HG02759 (cell line): ENCODE data around the gene EMILIN1.
A peak's percentile ranks its signal among the peaks of the same experiment; 100 is the strongest.

Experiments used
- ATAC-seq: cut with Tn5 transposase; IDR thresholded peaks from one replicate; pipeline ENCODE4 v1.9.1; 2021; ENCODE audit warnings: mild to moderate bottlenecking, moderate library complexity; ENCODE audit not compliant: unreplicated experiment

EMILIN1 gene

GRCh38 chr2:27078267-27079194, at the start of gene EMILIN1:
TSS of gene EMILIN1 (plus strand) at chr2:27078615. CDS start at chr2:27079066, 451 bp downstream.
- ATAC-seq = no peak

- no peak for ATAC-seq
Measured at GRCh38 chr2:27029051-27029450, 49.4 kb upstream of the EMILIN1 start.

GRCh38 chr2:27032495-27033252, 45.7 kb upstream of the EMILIN1 start, which contains the start of gene TMEM214:
TSS of gene TMEM214 (plus strand) at chr2:27032965. CDS start at chr2:27033016, 51 bp downstream.
- ATAC-seq = peak; percentile 94

GRCh38 chr2:27033253-27033852, 45.1 kb upstream of the EMILIN1 start:
- no peak for ATAC-seq

GRCh38 chr2:27038012-27038411, 40.4 kb upstream of the EMILIN1 start:
- ATAC-seq = no peak

- ATAC-seq = no peak
Measured at GRCh38 chr2:27038631-27039339, 39.6 kb upstream of the EMILIN1 start.

- no peak for ATAC-seq
Measured at GRCh38 chr2:27039426-27039825, 39.0 kb upstream of the EMILIN1 start.

- no peak for ATAC-seq
Measured at GRCh38 chr2:27039871-27040270, 38.5 kb upstream of the EMILIN1 start.

GRCh38 chr2:27040282-27040681, 38.1 kb upstream of the EMILIN1 start:
- no peak for ATAC-seq

- no peak for ATAC-seq
Measured at GRCh38 chr2:27041752-27042151, 36.7 kb upstream of the EMILIN1 start.

- no peak for ATAC-seq
Measured at GRCh38 chr2:27042159-27042661, 36.2 kb upstream of the EMILIN1 start.

GRCh38 chr2:27042985-27043634, 35.3 kb upstream of the EMILIN1 start:
- ATAC-seq = no peak

- ATAC-seq = peak; percentile 27
Measured at GRCh38 chr2:27049422-27050280, 28.8 kb upstream of the EMILIN1 start.

GRCh38 chr2:27050281-27050995, 28.0 kb upstream of the EMILIN1 start:
- ATAC-seq = peak; percentile 55

- ATAC-seq = peak; percentile 72
Measured at GRCh38 chr2:27050996-27051901, 27.2 kb upstream of the EMILIN1 start, which contains the start of gene AGBL5. TSS of gene AGBL5 (plus strand) at chr2:27051668. CDS start at chr2:27052959, 1,291 bp downstream.

- ATAC-seq = no peak
Measured at GRCh38 chr2:27051902-27052645, 26.3 kb upstream of the EMILIN1 start.

GRCh38 chr2:27053321-27053720, 25.1 kb upstream of the EMILIN1 start:
- no peak for ATAC-seq
